GM18868 (cell line): ENCODE measurements around the gene SLC34A3.

Experiments
- ATAC-seq: cut with Tn5 transposase; IDR thresholded peaks from one replicate; pipeline ENCODE4 v1.9.1; 2021; ENCODE audit warnings: mild to moderate bottlenecking, moderate library complexity; ENCODE audit not compliant: unreplicated experiment

The SLC34A3 gene

GRCh38 chr9:137195525-137196220 is 35.0 kb upstream of the SLC34A3 start:
- ATAC-seq, result no peak

GRCh38 chr9:137198051-137198901 is 32.4 kb upstream of the SLC34A3 start:
- no peak for ATAC-seq

- ATAC-seq, result no peak
These were observed 31.8 kb upstream of the SLC34A3 start for GRCh38 chr9:137198902-137199283.

DNA sequence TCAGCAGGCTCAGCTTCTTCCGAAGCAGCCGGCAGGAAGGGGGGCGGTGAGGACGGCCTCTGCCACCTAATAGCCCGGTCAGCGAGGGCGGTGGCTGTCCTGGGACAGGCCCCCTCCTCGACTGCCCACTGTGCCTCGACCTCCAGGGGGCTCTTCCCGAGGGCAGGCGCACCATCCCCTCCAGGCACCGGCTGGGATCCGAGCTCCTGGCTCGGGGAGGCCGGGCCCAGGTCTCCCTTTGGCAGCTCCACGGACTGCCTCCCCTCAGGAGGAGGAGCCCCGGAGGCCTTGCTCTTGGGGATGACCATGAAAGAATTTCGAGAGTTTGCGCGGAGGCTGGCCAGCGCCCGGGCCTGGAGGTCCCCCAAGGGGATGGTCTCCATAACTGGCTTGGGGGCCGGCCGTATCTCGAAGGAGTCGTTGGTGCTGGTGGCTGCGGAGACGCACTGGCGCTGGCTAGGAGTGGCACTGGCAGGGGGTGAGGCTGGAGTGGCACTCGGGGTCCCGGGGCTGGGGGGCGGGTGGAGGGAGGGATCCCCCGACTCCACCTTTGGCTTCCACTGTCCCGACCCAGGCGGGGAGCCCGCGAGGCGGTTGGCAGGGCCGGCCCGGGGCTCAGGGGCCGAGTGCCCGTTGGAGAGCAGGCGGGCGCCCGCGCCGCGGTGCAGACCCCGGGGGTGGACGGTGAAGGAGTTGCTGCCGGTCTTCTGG is 31.1 kb upstream of the SLC34A3 start:
- ATAC-seq, result no peak

- ATAC-seq, result peak; percentile 88
These were observed 30.1 kb upstream of the SLC34A3 start, which contains the start of gene TPRN for GRCh38 chr9:137200311-137201204. TSS of gene TPRN (minus strand) at chr9:137200741. CDS start at chr9:137200711, 30 bp downstream.

DNA sequence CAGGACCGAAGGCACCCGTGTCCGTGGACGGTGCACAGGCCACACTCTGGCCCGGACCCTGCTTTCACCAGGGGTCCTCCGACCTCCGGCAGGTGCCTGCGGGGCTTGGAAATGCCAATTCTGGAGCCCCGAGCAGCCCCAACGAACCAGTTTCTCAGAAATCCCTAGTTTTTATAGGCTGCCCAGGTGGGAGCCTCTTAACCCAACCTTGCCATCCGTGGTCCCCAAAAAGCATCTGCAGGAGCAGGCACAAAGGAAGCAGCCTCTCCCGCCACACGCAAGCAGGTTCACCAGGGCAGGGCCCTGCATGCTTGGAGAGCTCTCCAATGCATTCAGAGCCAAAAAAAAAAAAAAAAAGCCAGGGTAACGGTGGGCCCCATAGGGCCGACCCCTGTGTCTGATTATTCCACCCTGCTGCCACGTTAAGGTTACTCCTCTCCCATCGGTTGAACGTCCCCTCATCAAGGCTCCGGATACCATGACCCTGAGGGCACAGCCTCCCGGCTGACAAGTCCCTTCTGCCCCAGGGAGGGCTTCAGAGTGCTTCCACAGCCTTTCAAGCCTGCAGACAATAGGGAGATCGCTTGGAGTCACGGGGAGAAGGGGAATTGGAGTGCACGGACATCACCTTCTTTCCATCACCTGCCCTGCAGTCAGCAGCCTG is 29.4 kb upstream of the SLC34A3 start:
- no peak for ATAC-seq

GRCh38 chr9:137202966-137203365 is 27.7 kb upstream of the SLC34A3 start:
- no peak for ATAC-seq

- no peak for ATAC-seq
These were observed 26.0 kb upstream of the SLC34A3 start for GRCh38 chr9:137204731-137205125.

GRCh38 chr9:137205126-137206069 is 25.3 kb upstream of the SLC34A3 start, which contains the start of the genes NDOR1 and TMEM203:
TSS of gene NDOR1 (plus strand) at chr9:137205700. CDS start at chr9:137205778, 78 bp downstream.
TSS of gene TMEM203 (minus strand) at chr9:137205648. CDS start at chr9:137205414, 234 bp downstream.
- ATAC-seq, result peak; percentile 43

- ATAC-seq, result no peak
These were observed 24.1 kb upstream of the SLC34A3 start for GRCh38 chr9:137206602-137207001.

DNA sequence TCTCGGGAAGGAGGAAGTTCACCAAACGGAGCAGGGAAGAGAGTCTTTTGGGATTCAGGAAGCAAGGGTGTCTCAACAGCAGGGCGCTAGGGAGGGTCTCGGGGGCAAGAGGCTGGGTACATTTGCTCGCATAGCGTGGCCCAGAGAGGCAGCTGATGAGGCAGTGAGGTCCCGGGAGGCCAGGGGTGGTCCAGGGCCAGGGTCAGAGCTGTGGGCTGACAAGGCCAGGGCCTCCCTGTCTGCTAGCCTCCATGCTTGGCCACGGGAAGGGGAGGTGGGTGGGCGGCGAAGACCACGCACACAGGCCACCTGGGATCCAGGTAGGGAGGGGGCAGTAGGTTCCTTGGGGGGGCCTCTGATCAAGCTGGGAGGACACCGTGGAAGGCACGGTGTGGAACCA is 19.2 kb upstream of the SLC34A3 start:
- ATAC-seq, result no peak

DNA sequence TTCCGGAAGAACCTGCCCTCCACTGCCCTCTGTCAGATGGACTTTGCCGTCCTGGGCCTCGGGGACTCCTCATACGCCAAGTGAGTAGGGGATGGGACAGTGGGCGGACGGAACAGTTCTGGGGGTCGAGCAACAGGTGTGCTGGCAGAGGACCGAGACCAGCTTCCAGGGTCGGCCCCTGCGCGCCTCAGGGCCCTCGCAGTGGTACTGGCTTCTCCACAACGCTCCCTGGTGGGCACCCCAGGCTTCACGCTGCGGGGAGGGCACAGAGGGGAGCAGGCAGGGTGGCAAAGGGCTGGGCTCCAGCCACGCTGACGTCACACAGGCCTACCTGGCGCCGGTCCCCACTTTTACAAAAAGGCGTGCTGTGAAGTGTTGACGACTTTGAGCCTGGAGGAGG is 18.2 kb upstream of the SLC34A3 start:
- ATAC-seq, result no peak

- no peak for ATAC-seq
These were observed 17.3 kb upstream of the SLC34A3 start for GRCh38 chr9:137213160-137214060.

DNA sequence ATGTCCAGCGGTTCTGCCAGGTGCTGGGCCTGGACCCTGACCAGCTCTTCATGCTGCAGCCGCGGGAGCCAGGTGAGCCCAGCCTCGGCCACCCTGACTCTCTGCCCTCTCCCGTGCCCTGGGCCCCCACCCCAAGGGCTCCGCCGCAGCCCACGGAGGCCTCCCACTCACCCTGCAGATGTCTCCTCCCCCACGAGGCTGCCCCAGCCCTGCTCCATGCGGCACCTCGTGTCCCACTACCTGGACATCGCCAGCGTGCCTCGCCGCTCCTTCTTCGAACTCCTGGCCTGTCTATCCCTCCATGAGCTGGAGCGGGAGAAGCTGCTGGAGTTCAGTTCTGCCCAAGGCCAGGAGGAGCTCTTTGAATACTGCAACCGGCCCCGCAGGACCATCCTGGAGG is 16.1 kb upstream of the SLC34A3 start:
- no peak for ATAC-seq

DNA sequence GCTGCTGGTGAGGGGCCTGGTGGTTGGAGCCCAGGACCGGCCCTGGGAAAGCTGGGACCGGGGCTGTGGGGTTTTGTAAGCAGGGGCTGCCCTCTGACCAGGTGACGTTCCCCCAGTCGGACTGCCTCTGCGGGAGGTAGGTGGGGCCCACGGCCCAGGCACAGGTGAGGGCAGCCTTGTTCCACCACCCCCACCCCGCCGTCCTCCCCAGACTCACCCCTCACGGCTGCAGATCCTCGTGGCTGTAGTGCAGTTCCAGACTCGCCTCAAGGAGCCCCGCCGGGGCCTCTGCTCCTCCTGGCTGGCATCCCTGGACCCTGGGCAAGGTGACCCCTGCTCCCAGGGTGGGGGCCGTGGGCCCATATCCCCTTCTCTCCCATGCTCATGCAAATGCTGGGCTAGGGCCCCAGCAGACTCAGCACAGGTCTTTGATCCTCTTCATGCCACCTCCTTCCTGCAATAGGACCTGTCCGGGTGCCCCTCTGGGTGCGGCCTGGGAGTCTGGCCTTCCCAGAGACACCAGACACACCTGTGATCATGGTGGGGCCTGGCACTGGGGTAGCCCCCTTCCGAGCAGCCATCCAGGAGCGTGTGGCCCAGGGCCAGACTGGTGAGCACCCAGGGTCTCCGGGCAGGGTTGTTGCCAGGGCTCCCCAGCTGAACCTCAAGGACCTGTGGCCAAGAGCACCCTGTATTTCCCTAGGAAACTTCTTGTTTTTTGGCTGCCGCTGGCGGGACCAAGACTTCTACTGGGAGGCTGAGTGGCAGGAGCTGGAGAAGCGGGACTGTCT is 15.3 kb upstream of the SLC34A3 start:
- no peak for ATAC-seq

DNA sequence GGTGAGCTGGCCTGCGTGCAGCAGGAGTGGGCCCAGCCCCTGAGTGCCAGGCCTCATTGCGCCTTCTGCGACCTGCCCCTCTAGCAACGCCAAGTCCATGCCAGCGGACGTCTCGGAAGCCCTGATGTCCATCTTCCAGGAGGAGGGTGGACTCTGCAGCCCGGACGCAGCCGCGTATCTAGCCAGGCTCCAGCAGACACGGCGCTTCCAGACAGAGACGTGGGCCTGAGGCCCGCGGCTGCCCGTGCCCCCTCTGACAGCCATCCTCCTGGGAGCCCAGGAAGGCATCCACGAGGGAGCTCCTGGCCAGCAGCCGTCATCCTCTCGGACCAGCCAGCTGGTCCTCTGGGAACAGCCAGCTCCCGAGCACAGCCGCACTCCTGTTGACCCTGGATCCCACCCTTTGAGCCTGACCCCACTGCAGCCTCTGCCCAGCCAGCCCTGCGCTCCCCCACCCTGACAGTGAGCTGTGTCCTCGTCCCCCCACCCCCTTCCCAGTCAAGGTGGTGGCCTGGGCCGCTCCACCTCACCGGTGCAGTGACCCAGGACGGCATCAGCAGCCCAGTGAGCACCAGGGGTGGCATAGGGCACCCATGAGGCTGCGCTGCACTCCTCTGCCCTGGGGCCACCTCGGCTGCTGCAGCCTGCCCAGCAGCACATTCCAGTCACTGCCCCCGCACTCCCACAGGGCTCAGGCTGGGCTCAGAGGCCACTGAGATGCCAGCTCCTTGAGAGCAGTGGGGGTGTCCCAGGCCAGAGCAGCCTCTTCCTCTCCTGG is 14.3 kb upstream of the SLC34A3 start:
- ATAC-seq, result no peak
